ENCODE data around the gene ADAMTSL3.
A peak's percentile ranks its signal among the peaks of the same experiment; 100 is the strongest.
"Not testable (repeated sequence)": the region's sequence is repeated elsewhere in the genome, so short reads cannot be mapped to it uniquely, and the experiment has no call there.

The ADAMTSL3 gene

GRCh38 chr15:84079885-84080777 is 426.2 kb downstream of the ADAMTSL3 start:
- no peak overlapping the region for H3K9ac ChIP-seq (ENCODE audit: low read length in 5 of 5)
- H3K27me3 ChIP-seq (ENCODE audit: control insufficient read depth in 5 of 5, insufficient read depth in 4 of 5, low read length in 5 of 5): peaks cover 7 to 24% (median 12%) of the 10 kb centered on the region in 5 donors
- H3K36me3 ChIP-seq (ENCODE audit: control insufficient read depth in 5 of 5, insufficient read depth in 5 of 5, low read length in 5 of 5): no peaks in the 10 kb centered on the region
- peaks cover 0 to 10% (median 4%) of the 10 kb centered on the region in 5 donors for H3K4me1 ChIP-seq (ENCODE audit: control insufficient read depth in 5 of 5, insufficient read depth in 5 of 5, low read length in 5 of 5)
- H3K9me3 ChIP-seq (ENCODE audit: control insufficient read depth in 5 of 5, low read length in 5 of 5): peaks cover 0 to 2% (median 0%) of the 10 kb centered on the region in 5 donors
- H3K4me3 ChIP-seq (ENCODE audit: low read depth in 1 of 5, low read length in 5 of 5): peak overlapping the region in 3 of 5 donors; percentile 44 to 53 (median 45)
- no peak overlapping the region for H3K27ac ChIP-seq (ENCODE audit: low read depth, low read length)

DNA sequence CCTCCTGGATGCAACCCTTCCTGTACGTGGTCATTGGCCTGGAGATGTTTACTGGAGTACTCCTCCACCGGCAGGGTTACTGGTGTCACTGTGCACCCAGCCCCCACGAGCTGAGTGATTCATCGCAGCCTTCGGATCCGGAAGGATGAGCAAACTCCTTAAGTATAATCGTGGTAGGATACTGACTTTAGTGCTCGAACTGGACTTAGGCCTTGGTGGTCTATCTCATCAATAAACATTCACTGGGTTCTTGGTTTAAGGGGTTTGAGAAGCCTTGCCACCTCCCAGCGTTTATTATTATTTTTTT is 426.8 kb downstream of the ADAMTSL3 start:
- H3K27ac ChIP-seq (ENCODE audit: low read depth, low read length); H3K4me3 ChIP-seq (ENCODE audit: low read depth in 1 of 5, low read length in 5 of 5): not testable (repeated sequence)

GRCh38 chr15:84081391-84082168 is 427.7 kb downstream of the ADAMTSL3 start:
- no peak overlapping the region for H3K4me3 ChIP-seq (ENCODE audit: low read depth in 1 of 5, low read length in 5 of 5)
- H3K4me1 ChIP-seq (ENCODE audit: control insufficient read depth in 5 of 5, insufficient read depth in 5 of 5, low read length in 5 of 5): peaks cover 0 to 10% (median 4%) of the 10 kb centered on the region in 5 donors
- no peak overlapping the region for H3K27ac ChIP-seq (ENCODE audit: low read depth, low read length)
- H3K9me3 ChIP-seq (ENCODE audit: control insufficient read depth in 5 of 5, low read length in 5 of 5): peaks cover 0 to 2% (median 0%) of the 10 kb centered on the region in 5 donors
- no peaks in the 10 kb centered on the region for H3K36me3 ChIP-seq (ENCODE audit: control insufficient read depth in 5 of 5, insufficient read depth in 5 of 5, low read length in 5 of 5)
- H3K27me3 ChIP-seq (ENCODE audit: control insufficient read depth in 5 of 5, insufficient read depth in 4 of 5, low read length in 5 of 5): peaks cover 7 to 24% (median 12%) of the 10 kb centered on the region in 5 donors
- H3K9ac ChIP-seq (ENCODE audit: low read length in 5 of 5): no peak overlapping the region

More for the DNA sequence above, 426.8 kb downstream of the ADAMTSL3 start:
- H3K27me3 ChIP-seq (ENCODE audit: control insufficient read depth in 5 of 5, insufficient read depth in 4 of 5, low read length in 5 of 5): peaks cover 7 to 24% (median 12%) of the 10 kb centered on the region in 5 donors
- not testable (repeated sequence) for H3K9me3 ChIP-seq (ENCODE audit: control insufficient read depth in 5 of 5, low read length in 5 of 5); H3K36me3 ChIP-seq (ENCODE audit: control insufficient read depth in 5 of 5, insufficient read depth in 5 of 5, low read length in 5 of 5); H3K9ac ChIP-seq (ENCODE audit: low read length in 5 of 5); H3K4me1 ChIP-seq (ENCODE audit: control insufficient read depth in 5 of 5, insufficient read depth in 5 of 5, low read length in 5 of 5)

- Histone ChIP-seq H3K4me1 (ENCODE audit: control insufficient read depth in 5 of 5, insufficient read depth in 5 of 5, low read length in 5 of 5) (peaks cover 0 to 10% (median 4%) of the 10 kb centered on the region in 5 donors), H3K36me3 (ENCODE audit: control insufficient read depth in 5 of 5, insufficient read depth in 5 of 5, low read length in 5 of 5) (no peaks in the 10 kb centered on the region), H3K27ac (ENCODE audit: low read depth, low read length) (no peak overlapping the region), H3K9ac (ENCODE audit: low read length in 5 of 5) (no peak overlapping the region), H3K4me3 (ENCODE audit: low read depth in 1 of 5, low read length in 5 of 5) (no peak overlapping the region), H3K9me3 (ENCODE audit: control insufficient read depth in 5 of 5, low read length in 5 of 5) (peaks cover 0 to 2% (median 0%) of the 10 kb centered on the region in 5 donors), H3K27me3 (ENCODE audit: control insufficient read depth in 5 of 5, insufficient read depth in 4 of 5, low read length in 5 of 5) (peaks cover 7 to 24% (median 12%) of the 10 kb centered on the region in 5 donors)
Observed at GRCh38 chr15:84082739-84083138, 428.8 kb downstream of the ADAMTSL3 start.

DNA sequence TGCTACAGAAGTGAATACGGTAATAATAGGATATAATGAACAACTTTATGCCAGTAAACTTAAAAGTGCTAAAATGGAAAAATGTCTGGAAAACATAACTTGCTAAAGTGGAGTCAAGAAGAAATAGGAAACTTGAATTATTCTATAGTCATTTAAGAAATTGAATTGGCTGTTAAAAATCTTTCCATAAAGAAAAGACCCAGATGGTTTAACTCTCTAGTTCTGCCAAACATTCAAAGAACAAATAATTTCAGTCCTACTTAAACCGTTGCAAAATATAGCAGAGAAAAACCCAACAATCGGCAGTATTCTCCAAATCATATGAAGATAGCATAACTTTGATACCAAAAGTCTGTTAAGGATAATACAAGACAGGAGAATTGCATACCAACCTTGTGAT is 432.1 kb downstream of the ADAMTSL3 start:
- not testable (repeated sequence) for H3K36me3 ChIP-seq (ENCODE audit: control insufficient read depth in 5 of 5, insufficient read depth in 5 of 5, low read length in 5 of 5); H3K4me3 ChIP-seq (ENCODE audit: low read depth in 1 of 5, low read length in 5 of 5); H3K9me3 ChIP-seq (ENCODE audit: control insufficient read depth in 5 of 5, low read length in 5 of 5); H3K4me1 ChIP-seq (ENCODE audit: control insufficient read depth in 5 of 5, insufficient read depth in 5 of 5, low read length in 5 of 5); H3K9ac ChIP-seq (ENCODE audit: low read length in 5 of 5); H3K27me3 ChIP-seq (ENCODE audit: control insufficient read depth in 5 of 5, insufficient read depth in 4 of 5, low read length in 5 of 5); H3K27ac ChIP-seq (ENCODE audit: low read depth, low read length)

All from subcutaneous abdominal adipose tissue (tissue), 5 donors.